HEK293T (cell line): ENCODE data around the gene CHRD.

Source experiments
- CTCF ChIA-PET: fragments of 350-600 bp; formaldehyde crosslinking; extraction: SDS; loops from one replicate; lab custom pipeline; 2021; ENCODE audit warnings: antibody characterized with exemption, inconsistent platforms; lab: Yijun Ruan, JAX
- POLR2A ChIA-PET: fragments of 350-600 bp; formaldehyde crosslinking; extraction: SDS; loops from one replicate; lab custom pipeline; 2020; ENCODE audit warnings: antibody characterized with exemption, inconsistent platforms; lab: Yijun Ruan, JAX
- DNase-seq: peaks from one replicate; pipeline ENCODE4 v3.0.0; 2012; ENCODE audit warnings: mixed read lengths; ENCODE audit errors: extremely low spot score
- ARNT ChIP-seq: fragments of 450-650 bp; IDR thresholded peaks from 2 replicates; pipeline ENCODE4 v1.6.1; 2017; ENCODE audit warnings: mild to moderate bottlenecking
- BHLHE40 ChIP-seq: fragments of 450-650 bp; IDR thresholded peaks from 2 replicates; pipeline ENCODE4 v1.6.1; 2016; ENCODE audit warnings: mild to moderate bottlenecking, moderate library complexity, borderline replicate concordance
- CTBP1 ChIP-seq: fragments of 450-650 bp; IDR thresholded peaks from 2 replicates; pipeline ENCODE4 v1.6.1; 2016; ENCODE audit warnings: borderline replicate concordance
- ELF4 ChIP-seq: fragments of 450-650 bp; IDR thresholded peaks from 2 replicates; pipeline ENCODE4 v1.6.1; 2017; ENCODE audit warnings: antibody characterized with exemption
- FOXA1 ChIP-seq: fragments of 450-650 bp; IDR thresholded peaks from 2 replicates; pipeline ENCODE4 v1.6.1; 2016; ENCODE audit warnings: mild to moderate bottlenecking
- FOXK2 ChIP-seq: fragments of 450-650 bp; IDR thresholded peaks from 2 replicates; pipeline ENCODE4 v1.6.1; 2016; ENCODE audit warnings: mild to moderate bottlenecking
- FOXM1 ChIP-seq: fragments of 450-650 bp; IDR thresholded peaks from 2 replicates; pipeline ENCODE4 v1.6.1; 2017; ENCODE audit warnings: mild to moderate bottlenecking, borderline replicate concordance
- HDGF ChIP-seq: fragments of 450-650 bp; IDR thresholded peaks from 2 replicates; pipeline ENCODE4 v1.6.1; 2017; ENCODE audit warnings: antibody characterized with exemption, borderline replicate concordance
- L3MBTL2 ChIP-seq: fragments of 450-650 bp; conservative IDR thresholded peaks from 2 replicates; pipeline ENCODE4 v1.6.1; 2016; ENCODE audit warnings: mild to moderate bottlenecking
- LEF1 ChIP-seq: fragments of 450-650 bp; IDR thresholded peaks from 2 replicates; pipeline ENCODE4 v1.6.1; 2017; ENCODE audit warnings: mild to moderate bottlenecking, borderline replicate concordance
- NFRKB ChIP-seq: fragments of 450-650 bp; IDR thresholded peaks from 2 replicates; pipeline ENCODE4 v1.6.1; 2016; ENCODE audit warnings: mild to moderate bottlenecking, moderate library complexity
- PKNOX1 ChIP-seq: fragments of 450-650 bp; IDR thresholded peaks from 2 replicates; pipeline ENCODE4 v1.6.1; 2016
- SP1 ChIP-seq: fragments of 450-650 bp; IDR thresholded peaks from 2 replicates; pipeline ENCODE4 v1.6.1; 2017
- SUZ12 ChIP-seq: fragments of 450-650 bp; IDR thresholded peaks from 2 replicates; pipeline ENCODE4 v1.6.1; 2016; ENCODE audit warnings: mild to moderate bottlenecking
- TARDBP ChIP-seq: fragments of 450-650 bp; IDR thresholded peaks from 2 replicates; pipeline ENCODE4 v1.6.1; 2016
- ZNF384 ChIP-seq: fragments of 450-650 bp; IDR thresholded peaks from 2 replicates; pipeline ENCODE4 v1.6.1; 2016

CHRD gene

GRCh38 chr3:184334470-184335158 lies 45.2 kb upstream of the CHRD start:
- TF ChIP-seq ELF4 (no peak), L3MBTL2 (no peak), NFRKB (no peak), ARNT (no peak), FOXK2 (no peak), SUZ12 (no peak), TARDBP (no peak), PKNOX1 (no peak), FOXM1 (no peak), BHLHE40 (no peak), LEF1 (no peak), HDGF (no peak), CTBP1 (no peak), FOXA1 (no peak)
- no peak for DNase-seq
- CTCF ChIA-PET: no interaction called here
- POLR2A ChIA-PET: no interaction called here

- CTCF ChIA-PET: interaction anchor here (1.0 kb wide), 1 partner anchor 18 kb away, joined by 4 read pairs; no protein-coding TSS in a partner anchor
- DNase-seq: no peak
- POLR2A ChIA-PET: no interaction called here
- no peak for TF ChIP-seq SP1
Measured at GRCh38 chr3:184335291-184335660, 44.6 kb upstream of the CHRD start.

- CTCF ChIA-PET: interaction anchor here (1.0 kb wide), 1 partner anchor 17 kb away, joined by 4 read pairs; no protein-coding TSS in a partner anchor
- POLR2A ChIA-PET: interaction anchor here (1.7 kb wide), 1 partner anchor 27 kb away, joined by 9 read pairs; the partner anchor contains the start of genes CLCN2 and POLR2H
- TF ChIP-seq LEF1: no peak
- peak; percentile 75 for DNase-seq
Measured at GRCh38 chr3:184335661-184336546, 44.0 kb upstream of the CHRD start.

- POLR2A ChIA-PET: interaction anchor here (1.7 kb wide), 1 partner anchor 26 kb away, joined by 9 read pairs; the partner anchor contains the start of genes CLCN2 and POLR2H
- CTCF ChIA-PET: interaction anchor here (1.1 kb wide), 1 partner anchor 12 kb away, joined by 7 read pairs; no protein-coding TSS in a partner anchor
- TF ChIP-seq SP1 (no peak), CTBP1 (no peak), SUZ12 (no peak), PKNOX1 (no peak), HDGF (no peak), TARDBP (no peak), ELF4 (no peak), NFRKB (no peak), FOXK2 (no peak), FOXM1 (no peak)
- peak; percentile 22 for DNase-seq
Measured at GRCh38 chr3:184336547-184337398, 43.1 kb upstream of the CHRD start.

- ChIA-PET CTCF (interaction anchor here (1.1 kb wide), 1 partner anchor 11 kb away, joined by 7 read pairs; no protein-coding TSS in a partner anchor), POLR2A (interaction anchor here (1.7 kb wide), 1 partner anchor 25 kb away, joined by 9 read pairs; the partner anchor contains the start of genes CLCN2 and POLR2H)
- TF ChIP-seq ARNT (no peak), FOXK2 (no peak), ZNF384 (no peak), FOXA1 (no peak), SUZ12 (no peak), FOXM1 (no peak), ELF4 (no peak), LEF1 (no peak), PKNOX1 (no peak), SP1 (no peak), CTBP1 (no peak)
Measured at GRCh38 chr3:184337399-184337714, 42.5 kb upstream of the CHRD start, which contains the start of gene FAM131A. FAM131A (plus strand) TSS chr3:184337600; CDS start chr3:184337631, 31 bp downstream.

GRCh38 chr3:184337981-184338380 lies 41.9 kb upstream of the CHRD start:
- no peak for TF ChIP-seq TARDBP
- no peak for TF ChIP-seq FOXK2
- no peak for TF ChIP-seq NFRKB
- no peak for TF ChIP-seq LEF1
- no peak for TF ChIP-seq FOXA1
- TF ChIP-seq FOXM1: no peak
- TF ChIP-seq L3MBTL2: no peak
- TF ChIP-seq PKNOX1: no peak
- no peak for TF ChIP-seq CTBP1
- no peak for TF ChIP-seq ZNF384
- no peak for TF ChIP-seq ELF4
- no peak for TF ChIP-seq ARNT
- TF ChIP-seq HDGF: no peak
- no peak for TF ChIP-seq SUZ12
- TF ChIP-seq BHLHE40: no peak
- no peak for TF ChIP-seq SP1
- ChIA-PET POLR2A (interaction anchor here (1.7 kb wide), 1 partner anchor 25 kb away, joined by 9 read pairs; the partner anchor contains the start of genes CLCN2 and POLR2H), CTCF (no interaction called here)
- DNase-seq: no peak

More at GRCh38 chr3:184337399-184337714, 42.5 kb upstream of the CHRD start, which contains the start of gene FAM131A:
- no peak for DNase-seq
